Neural progenitor cell (in vitro differentiated cells): ENCODE data around the gene LY86. TPM values are rescaled to one million over a fixed set of nuclear protein-coding genes. Genes with fewer than 3 reads are reported as not detected.

Experiments
- DNase-seq: peaks from one replicate; pipeline ENCODE4 v3.0.0-alpha.2; 2016; ENCODE audit warnings: low spot score
- H2AFZ ChIP-seq: fragments of 200-600 bp; sonication (generic); replicated peaks from 2 replicates; pipeline ENCODE4 v1.6.1; 2016; ENCODE audit warnings: antibody characterized with exemption
- H3F3A ChIP-seq: fragments of 200-600 bp; sonication (generic); 2 replicates; pipeline ENCODE4 v1.6.1; 2016; ENCODE audit warnings: antibody characterized with exemption, low read depth
- H3K27ac ChIP-seq: fragments of 200-600 bp; sonication (generic); 2 replicates; pipeline ENCODE4 v1.5.1; 2016; ENCODE audit warnings: mild to moderate bottlenecking
- H3K27me3 ChIP-seq: fragments of 200-600 bp; sonication (generic); 2 replicates; pipeline ENCODE4 v1.6.1; 2016; ENCODE audit warnings: mild to moderate bottlenecking, moderate library complexity
- H3K36me3 ChIP-seq: fragments of 200-600 bp; sonication (generic); 2 replicates; pipeline ENCODE4 v1.5.1; 2016
- H3K4me1 ChIP-seq: fragments of 200-600 bp; sonication (generic); 2 replicates; pipeline ENCODE4 v1.6.1; 2016; ENCODE audit warnings: mixed run types
- H3K4me2 ChIP-seq: fragments of 200-600 bp; sonication (generic); 2 replicates; pipeline ENCODE4 v1.6.1; 2016
- H3K4me3 ChIP-seq: fragments of 200-600 bp; sonication (generic); 2 replicates; pipeline ENCODE4 v1.5.1; 2016
- H3K79me2 ChIP-seq: fragments of 200-600 bp; sonication (generic); 2 replicates; pipeline ENCODE4 v1.6.1; 2016; ENCODE audit warnings: low read depth
- H3K9ac ChIP-seq: fragments of 200-600 bp; sonication (generic); 2 replicates; pipeline ENCODE4 v1.6.1; 2016
- H3K9me3 ChIP-seq: fragments of 200-600 bp; sonication (generic); 2 replicates; pipeline ENCODE4 v1.5.1; 2016; ENCODE audit warnings: low read depth
- H4K20me1 ChIP-seq: fragments of 200-600 bp; sonication (generic); 2 replicates; pipeline ENCODE4 v1.6.1; 2016; ENCODE audit warnings: low read depth
- H3K27ac Mint-ChIP-seq: 3 replicates; pipeline ENCODE4 v1.8.0; 2021; ENCODE audit warnings: mixed read lengths
- H3K27me3 Mint-ChIP-seq: 2 replicates; pipeline ENCODE4 v1.8.0; 2022; ENCODE audit warnings: low read depth, mild to moderate bottlenecking, inconsistent platforms, moderate library complexity, mixed read lengths; ENCODE audit not compliant: insufficient read depth
- H3K36me3 Mint-ChIP-seq: 3 replicates; pipeline ENCODE4 v1.8.0; 2021; ENCODE audit warnings: mixed read lengths
- H3K4me1 Mint-ChIP-seq: 3 replicates; pipeline ENCODE4 v1.8.0; 2021; ENCODE audit warnings: mixed read lengths
- H3K4me3 Mint-ChIP-seq: 3 replicates; pipeline ENCODE4 v1.8.0; 2021; ENCODE audit warnings: mild to moderate bottlenecking, moderate library complexity, mixed read lengths
- H3K9me3 Mint-ChIP-seq: 3 replicates; pipeline ENCODE4 v1.8.0; 2020; ENCODE audit warnings: mixed read lengths
- CTCF ChIP-seq: fragments of 200-600 bp; sonication (generic); IDR thresholded peaks from 2 replicates; pipeline ENCODE4 v1.5.1; 2017; ENCODE audit warnings: antibody characterized with exemption, mild to moderate bottlenecking
- EZH2 ChIP-seq: fragments of 200-600 bp; sonication (generic); IDR thresholded peaks from 2 replicates; pipeline ENCODE4 v1.6.1; 2017; ENCODE audit warnings: antibody characterized with exemption, mild to moderate bottlenecking, moderate library complexity
- EZH2phosphoT487 ChIP-seq: fragments of 200-600 bp; sonication (generic); IDR thresholded peaks from 2 replicates; pipeline ENCODE4 v1.6.1; 2017; ENCODE audit warnings: antibody characterized with exemption
- total RNA-seq: library from RNA; depleted of rRNA; stranded (reverse); fragments of >200 nt; gene quantifications from 2 replicates; pipeline ENCODE4 v1.2.3, GENCODE V29; 2015; ENCODE audit warnings: low replicate concordance

Gene LY86
- total RNA-seq, 1 donor from 2014 or later: not detected

- Histone ChIP-seq H3K36me3 (no peaks in the 10 kb centered on the region), H4K20me1 (no peaks in the 10 kb centered on the region), H3F3A (no peaks in the 10 kb centered on the region), H3K9ac (no peak overlapping the region), H3K27me3 (no peaks in the 10 kb centered on the region), H2AFZ (no peak overlapping the region), H3K79me2 (no peaks in the 10 kb centered on the region), H3K27ac (no peak overlapping the region), H3K9me3 (no peaks in the 10 kb centered on the region), H3K4me1 (no peaks in the 10 kb centered on the region), H3K4me3 (no peak overlapping the region), H3K4me2 (no peak overlapping the region)
- no peak for DNase-seq
- Mint-ChIP-seq H3K27me3 (no peaks in the 10 kb centered on the region), H3K27ac (no peak overlapping the region), H3K36me3 (no peaks in the 10 kb centered on the region), H3K4me3 (no peak overlapping the region), H3K4me1 (peaks cover 13% of the 10 kb centered on the region), H3K9me3 (peaks cover 6% of the 10 kb centered on the region)
- TF ChIP-seq CTCF: peak; percentile 5
- TF ChIP-seq EZH2phosphoT487: no peak
Measured at GRCh38 chr6:6560909-6561308, 27.6 kb upstream of the LY86 start.

- no peak for TF ChIP-seq CTCF
- no peak for TF ChIP-seq EZH2
- TF ChIP-seq EZH2phosphoT487: no peak
- Histone ChIP-seq H2AFZ (no peak overlapping the region), H3K4me1 (no peaks in the 10 kb centered on the region), H4K20me1 (no peaks in the 10 kb centered on the region), H3K4me2 (no peak overlapping the region), H3K9me3 (no peaks in the 10 kb centered on the region), H3K4me3 (no peak overlapping the region), H3F3A (no peaks in the 10 kb centered on the region), H3K27me3 (no peaks in the 10 kb centered on the region), H3K36me3 (no peaks in the 10 kb centered on the region), H3K9ac (no peak overlapping the region), H3K27ac (no peak overlapping the region), H3K79me2 (no peaks in the 10 kb centered on the region)
- H3K36me3 Mint-ChIP-seq: no peaks in the 10 kb centered on the region
- H3K9me3 Mint-ChIP-seq: peaks cover 6% of the 10 kb centered on the region
- no peak for DNase-seq
- H3K27ac Mint-ChIP-seq: no peak overlapping the region
- H3K4me1 Mint-ChIP-seq: peaks cover 5% of the 10 kb centered on the region
- no peaks in the 10 kb centered on the region for H3K27me3 Mint-ChIP-seq
- H3K4me3 Mint-ChIP-seq: no peak overlapping the region
Measured at GRCh38 chr6:6564154-6564553, 24.4 kb upstream of the LY86 start.

- DNase-seq: no peak
- Mint-ChIP-seq H3K4me3 (no peak overlapping the region), H3K27ac (no peak overlapping the region), H3K36me3 (no peaks in the 10 kb centered on the region), H3K9me3 (peaks cover 6% of the 10 kb centered on the region), H3K27me3 (peaks cover 2% of the 10 kb centered on the region), H3K4me1 (peaks cover 3% of the 10 kb centered on the region)
- Histone ChIP-seq H4K20me1 (no peaks in the 10 kb centered on the region), H3K36me3 (no peaks in the 10 kb centered on the region), H3K4me3 (no peak overlapping the region), H3F3A (no peaks in the 10 kb centered on the region), H3K4me2 (no peak overlapping the region), H3K27ac (no peak overlapping the region), H3K27me3 (no peaks in the 10 kb centered on the region), H3K4me1 (no peaks in the 10 kb centered on the region), H3K79me2 (no peaks in the 10 kb centered on the region), H2AFZ (no peak overlapping the region), H3K9me3 (no peaks in the 10 kb centered on the region), H3K9ac (no peak overlapping the region)
- TF ChIP-seq EZH2 (no peak), CTCF (no peak), EZH2phosphoT487 (no peak)
Measured at GRCh38 chr6:6565069-6565468, 23.5 kb upstream of the LY86 start.

GRCh38 chr6:6565488-6565887 is 23.0 kb upstream of the LY86 start:
- Mint-ChIP-seq H3K4me1 (peaks cover 3% of the 10 kb centered on the region), H3K27ac (no peak overlapping the region), H3K27me3 (peaks cover 2% of the 10 kb centered on the region)

More at GRCh38 chr6:6565488-6565887, 23.0 kb upstream of the LY86 start:
- no peak for DNase-seq
- H3K4me3 ChIP-seq: no peak overlapping the region
- H2AFZ ChIP-seq: no peak overlapping the region
- H4K20me1 ChIP-seq: no peaks in the 10 kb centered on the region
- Mint-ChIP-seq H3K9me3 (peaks cover 6% of the 10 kb centered on the region), H3K4me3 (no peak overlapping the region), H3K36me3 (no peaks in the 10 kb centered on the region)
- H3K4me1 ChIP-seq: no peaks in the 10 kb centered on the region
- H3K9me3 ChIP-seq: no peaks in the 10 kb centered on the region
- H3K27me3 ChIP-seq: no peaks in the 10 kb centered on the region
- no peak overlapping the region for H3K9ac ChIP-seq
- no peak for TF ChIP-seq EZH2phosphoT487
- TF ChIP-seq EZH2: no peak
- TF ChIP-seq CTCF: no peak
- no peaks in the 10 kb centered on the region for H3F3A ChIP-seq
- H3K36me3 ChIP-seq: no peaks in the 10 kb centered on the region
- no peaks in the 10 kb centered on the region for H3K79me2 ChIP-seq
- H3K27ac ChIP-seq: no peak overlapping the region
- no peak overlapping the region for H3K4me2 ChIP-seq
